Fibroblast of lung (primary cell): ENCODE data around the gene FBXO8.

Experiments
- CTCF ChIP-seq, 2 donors: IDR thresholded peaks in 1 of 2; conservative IDR thresholded peaks in 1 of 2; 1 replicate in 1 of 2; 2 replicates in 1 of 2; pipeline ENCODE4 v1.5.1; 2011 to 2012; ENCODE audit warnings: low read length in 2 of 2, control low read depth in 1 of 2, inconsistent platforms in 1 of 2, low read depth in 1 of 2, mild to moderate bottlenecking in 1 of 2
- EZH2 ChIP-seq: IDR thresholded peaks from 2 replicates; pipeline ENCODE4 v1.5.1; 2012; ENCODE audit warnings: low read length, control low read depth, mild to moderate bottlenecking; ENCODE audit errors: missing control alignments

GRCh38 chr4:174316954-174317353, 33.5 kb upstream of the FBXO8 start:
- TF ChIP-seq CTCF (conservative IDR thresholded peaks at IDR 0.05 in 1 of 2, IDR thresholded peaks at IDR 0.05 in 1 of 2; ENCODE audit: low read depth in 1 of 2, low read length in 2 of 2) (no peak), EZH2 (no peak)
